GM19438 (cell line): Measurements from ENCODE around the gene TMEM126B.

ENCODE experiments used
- ATAC-seq: cut with Tn5 transposase; IDR thresholded peaks from one replicate; pipeline ENCODE4 v1.9.1; 2021; ENCODE audit warnings: low read depth; ENCODE audit not compliant: unreplicated experiment

Gene TMEM126B

GRCh38 chr11:85680897-85681296 is 52.5 kb downstream of the TMEM126B start:
- no peak for ATAC-seq

GRCh38 chr11:85682330-85683305 is 54.2 kb downstream of the TMEM126B start:
- peak; percentile 95 for ATAC-seq

GRCh38 chr11:85685125-85685819 is 56.9 kb downstream of the TMEM126B start:
- ATAC-seq, result no peak

GRCh38 chr11:85685820-85686459 is 57.5 kb downstream of the TMEM126B start, which contains the start of gene CCDC89:
Gene CCDC89, minus strand, starts transcription at chr11:85686195. Its CDS starts 65 bp downstream, at chr11:85686130.
- ATAC-seq, result no peak
